NCI-H1694 (cell line): ENCODE data around the gene S100A2.
"Not testable (repeated sequence)": the region's sequence is repeated elsewhere in the genome, so short reads cannot be mapped to it uniquely, and the experiment has no call there.

Source experiments
- DNase-seq: peaks from one replicate; lab custom pipeline; 2025; lab: John Stamatoyannopoulos, UW

S100A2 gene

GRCh38 chr1:153588482-153588881, 22.8 kb upstream of the S100A2 start:
- DNase-seq = no peak

- not testable (repeated sequence) for DNase-seq
Measured at GRCh38 chr1:153588033-153588432, 22.4 kb upstream of the S100A2 start.

- no peak for DNase-seq
Measured at GRCh38 chr1:153587314-153587713, 21.7 kb upstream of the S100A2 start.

GRCh38 chr1:153586347-153586746, 20.7 kb upstream of the S100A2 start:
- no peak for DNase-seq

- DNase-seq = no peak
Measured at GRCh38 chr1:153585006-153585405, 19.4 kb upstream of the S100A2 start.

- no peak for DNase-seq
Measured at GRCh38 chr1:153583976-153584375, 18.3 kb upstream of the S100A2 start.

- not testable (repeated sequence) for DNase-seq
Measured at GRCh38 chr1:153583514-153583913, 17.9 kb upstream of the S100A2 start.

GRCh38 chr1:153582836-153583235, 17.2 kb upstream of the S100A2 start:
- not testable (repeated sequence) for DNase-seq

- no peak for DNase-seq
Measured at GRCh38 chr1:153578936-153579335, 13.3 kb upstream of the S100A2 start.

GRCh38 chr1:153578490-153578889, 12.8 kb upstream of the S100A2 start:
- no peak for DNase-seq

GRCh38 chr1:153577624-153578051, 12.0 kb upstream of the S100A2 start:
- DNase-seq = no peak

- DNase-seq = no peak
Measured at GRCh38 chr1:153577138-153577537, 11.5 kb upstream of the S100A2 start.

- DNase-seq = not testable (repeated sequence)
Measured at GRCh38 chr1:153575497-153575896, 9.9 kb upstream of the S100A2 start.

- DNase-seq = not testable (repeated sequence)
Measured at GRCh38 chr1:153575081-153575491, 9.4 kb upstream of the S100A2 start.

- no peak for DNase-seq
Measured at GRCh38 chr1:153573351-153573750, 7.7 kb upstream of the S100A2 start.

GRCh38 chr1:153572569-153573015, 6.9 kb upstream of the S100A2 start:
- DNase-seq = peak; percentile 36

- no peak for DNase-seq
Measured at GRCh38 chr1:153571706-153572105, 6.1 kb upstream of the S100A2 start.

- DNase-seq = no peak
Measured at GRCh38 chr1:153570874-153571273, 5.2 kb upstream of the S100A2 start.

GRCh38 chr1:153569465-153569864, 3.8 kb upstream of the S100A2 start:
- DNase-seq = no peak

GRCh38 chr1:153568367-153569099, 2.9 kb upstream of the S100A2 start:
- peak; percentile 91 for DNase-seq

- DNase-seq = peak; percentile 67
Measured at GRCh38 chr1:153567621-153568366, 2.1 kb upstream of the S100A2 start.

GRCh38 chr1:153566414-153567371, 1.0 kb upstream of the S100A2 start:
- peak; percentile 96 for DNase-seq
